ENCODE results near the gene MRAS.

Gene MRAS

GRCh38 chr3:138310494-138310893, 37.9 kb upstream of the MRAS start:
- Histone ChIP-seq H3K4me3 (replicated peaks; ENCODE audit: low read depth, low read length) (no peak overlapping the region), H3K36me3 (ENCODE audit: control insufficient read depth, insufficient read depth, low read length) (no peaks in the 10 kb centered on the region), H3K27me3 (replicated peaks; ENCODE audit: control insufficient read depth, insufficient read depth, low read length) (no peaks in the 10 kb centered on the region)
- DNase-seq (ENCODE audit: extremely low read depth, insufficient read length) = no peak
- no peak for TF ChIP-seq CTCF (IDR thresholded peaks at IDR 0.05; ENCODE audit: insufficient read depth, low read length, poor library complexity, severe bottlenecking)

GRCh38 chr3:138314751-138315150, 33.6 kb upstream of the MRAS start:
- no peak for TF ChIP-seq CTCF (IDR thresholded peaks at IDR 0.05; ENCODE audit: insufficient read depth, low read length, poor library complexity, severe bottlenecking)
- Histone ChIP-seq H3K36me3 (ENCODE audit: control insufficient read depth, insufficient read depth, low read length) (no peaks in the 10 kb centered on the region), H3K27me3 (replicated peaks; ENCODE audit: control insufficient read depth, insufficient read depth, low read length) (no peaks in the 10 kb centered on the region), H3K4me3 (replicated peaks; ENCODE audit: low read depth, low read length) (no peak overlapping the region)
- DNase-seq (ENCODE audit: extremely low read depth, insufficient read length) = no peak

GRCh38 chr3:138317687-138318086, 30.7 kb upstream of the MRAS start:
- H3K36me3 ChIP-seq (ENCODE audit: control insufficient read depth, insufficient read depth, low read length) = no peaks in the 10 kb centered on the region
- DNase-seq (ENCODE audit: extremely low read depth, insufficient read length) = no peak
- TF ChIP-seq CTCF (IDR thresholded peaks at IDR 0.05; ENCODE audit: insufficient read depth, low read length, poor library complexity, severe bottlenecking) = no peak
- H3K27me3 ChIP-seq (replicated peaks; ENCODE audit: control insufficient read depth, insufficient read depth, low read length) = no peaks in the 10 kb centered on the region
- H3K4me3 ChIP-seq (replicated peaks; ENCODE audit: low read depth, low read length) = no peak overlapping the region

GRCh38 chr3:138323971-138324370, 24.4 kb upstream of the MRAS start:
- TF ChIP-seq CTCF (IDR thresholded peaks at IDR 0.05; ENCODE audit: insufficient read depth, low read length, poor library complexity, severe bottlenecking) = no peak
- H3K36me3 ChIP-seq (ENCODE audit: control insufficient read depth, insufficient read depth, low read length) = no peaks in the 10 kb centered on the region
- no peak overlapping the region for H3K4me3 ChIP-seq (replicated peaks; ENCODE audit: low read depth, low read length)

GRCh38 chr3:138325990-138326389, 22.4 kb upstream of the MRAS start:
- 0 out of 2 replicates have a peak, but pooled peaks cover 1% of the 10 kb centered on the region for H3K27me3 ChIP-seq (replicated peaks; ENCODE audit: control insufficient read depth, insufficient read depth, low read length)
- no peaks in the 10 kb centered on the region for H3K36me3 ChIP-seq (ENCODE audit: control insufficient read depth, insufficient read depth, low read length)
- no peak for DNase-seq (ENCODE audit: extremely low read depth, insufficient read length)
- no peak overlapping the region for H3K4me3 ChIP-seq (replicated peaks; ENCODE audit: low read depth, low read length)
- TF ChIP-seq CTCF (IDR thresholded peaks at IDR 0.05; ENCODE audit: insufficient read depth, low read length, poor library complexity, severe bottlenecking) = no peak

More at GRCh38 chr3:138323971-138324370, 24.4 kb upstream of the MRAS start:
- H3K27me3 ChIP-seq (replicated peaks; ENCODE audit: control insufficient read depth, insufficient read depth, low read length) = no peaks in the 10 kb centered on the region
- no peak for DNase-seq (ENCODE audit: extremely low read depth, insufficient read length)

All from GM06990 (cell line).